Measurements from ENCODE around the gene HECA.
A peak's percentile ranks its signal among the peaks of the same experiment; 100 is the strongest.
"Not testable (repeated sequence)": the region's sequence is repeated elsewhere in the genome, so short reads cannot be mapped to it uniquely, and the experiment has no call there.

The HECA gene

GRCh38 chr6:139165324-139165723 is 30.4 kb downstream of the HECA start:
- DNase-seq: no peak

GRCh38 chr6:139166238-139166955 is 31.5 kb downstream of the HECA start:
- DNase-seq: no peak

- no peak for DNase-seq
Measured at GRCh38 chr6:139166956-139167313, 32.1 kb downstream of the HECA start.

- DNase-seq: no peak
Measured at GRCh38 chr6:139172151-139172550, 37.3 kb downstream of the HECA start.

GRCh38 chr6:139172567-139172966 is 37.7 kb downstream of the HECA start:
- no peak for DNase-seq

- no peak for DNase-seq
Measured at GRCh38 chr6:139173172-139173571, 38.3 kb downstream of the HECA start.

GRCh38 chr6:139173822-139174221 is 38.9 kb downstream of the HECA start:
- no peak for DNase-seq

GRCh38 chr6:139174961-139175360 is 40.1 kb downstream of the HECA start:
- no peak for DNase-seq

- DNase-seq: no peak
Measured at GRCh38 chr6:139175389-139175948, 40.6 kb downstream of the HECA start.

- DNase-seq: no peak
Measured at GRCh38 chr6:139181236-139181635, 46.4 kb downstream of the HECA start.

GRCh38 chr6:139184047-139184446 is 49.2 kb downstream of the HECA start:
- DNase-seq: no peak

GRCh38 chr6:139184459-139184858 is 49.6 kb downstream of the HECA start:
- DNase-seq: no peak

- DNase-seq: no peak
Measured at GRCh38 chr6:139186242-139186641, 51.4 kb downstream of the HECA start.

GRCh38 chr6:139186692-139187091 is 51.8 kb downstream of the HECA start:
- DNase-seq: no peak

GRCh38 chr6:139187489-139187888 is 52.6 kb downstream of the HECA start:
- DNase-seq: no peak

- DNase-seq: no peak
Measured at GRCh38 chr6:139189665-139190064, 54.8 kb downstream of the HECA start.

- DNase-seq: no peak
Measured at GRCh38 chr6:139194740-139195139, 59.9 kb downstream of the HECA start.

GRCh38 chr6:139198529-139199288 is 63.8 kb downstream of the HECA start:
- DNase-seq: no peak

- no peak for DNase-seq
Measured at GRCh38 chr6:139201378-139201777, 66.5 kb downstream of the HECA start.

- peak; percentile 4 for DNase-seq
Measured at GRCh38 chr6:139204978-139205377, 70.1 kb downstream of the HECA start.

GRCh38 chr6:139205843-139206242 is 71.0 kb downstream of the HECA start:
- DNase-seq: no peak

GRCh38 chr6:139210766-139211165 is 75.9 kb downstream of the HECA start:
- DNase-seq: not testable (repeated sequence)

- not testable (repeated sequence) for DNase-seq
Measured at GRCh38 chr6:139212460-139212859, 77.6 kb downstream of the HECA start.

GRCh38 chr6:139219271-139219729 is 84.4 kb downstream of the HECA start:
- DNase-seq: peak; percentile 89
